LoVo (cell line): ENCODE results near the gene MAP4K4.
A peak's percentile ranks its signal among the peaks of the same experiment; 100 is the strongest.

Experiments
- DNase-seq: peaks from one replicate; pipeline ENCODE4 v3.0.0-alpha.2; 2016; ENCODE audit warnings: low spot score

MAP4K4 gene

DNA sequence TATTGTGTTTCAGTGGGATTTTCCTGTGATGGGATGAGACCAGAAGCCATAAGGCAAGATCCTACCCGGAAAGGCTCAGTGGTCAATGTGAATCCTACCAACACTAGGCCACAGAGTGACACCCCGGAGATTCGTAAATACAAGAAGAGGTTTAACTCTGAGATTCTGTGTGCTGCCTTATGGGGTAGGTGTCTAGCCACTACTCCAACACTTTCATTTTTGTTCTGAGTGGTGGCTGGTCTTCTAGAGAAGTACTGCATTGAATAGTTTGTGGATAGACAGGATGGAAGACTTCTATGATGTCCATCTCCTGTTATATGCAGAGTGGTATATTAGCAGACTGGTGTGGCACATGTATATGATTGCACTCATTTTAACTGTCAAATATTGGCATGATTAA lies 176.6 kb downstream of the MAP4K4 start:
- DNase-seq, result no peak

DNA sequence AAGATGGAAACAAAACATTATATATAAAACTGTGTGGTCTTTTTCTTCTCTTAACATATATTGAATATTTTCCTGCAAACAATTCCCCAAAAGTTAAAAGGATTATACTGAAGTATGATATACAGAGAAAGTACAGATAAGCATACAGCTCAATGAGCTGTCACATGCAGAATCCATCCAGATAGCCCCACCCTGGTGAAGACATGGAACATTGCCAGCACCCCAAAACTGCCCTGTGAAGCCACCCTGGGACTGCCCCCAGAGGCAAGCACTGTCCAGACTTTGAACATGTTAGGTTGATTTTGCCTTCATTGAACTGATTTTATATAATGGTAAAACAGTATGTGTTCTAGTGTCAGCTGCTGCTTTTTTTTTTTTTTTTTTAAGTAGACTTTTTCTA lies 182.0 kb downstream of the MAP4K4 start:
- DNase-seq, result no peak

DNA sequence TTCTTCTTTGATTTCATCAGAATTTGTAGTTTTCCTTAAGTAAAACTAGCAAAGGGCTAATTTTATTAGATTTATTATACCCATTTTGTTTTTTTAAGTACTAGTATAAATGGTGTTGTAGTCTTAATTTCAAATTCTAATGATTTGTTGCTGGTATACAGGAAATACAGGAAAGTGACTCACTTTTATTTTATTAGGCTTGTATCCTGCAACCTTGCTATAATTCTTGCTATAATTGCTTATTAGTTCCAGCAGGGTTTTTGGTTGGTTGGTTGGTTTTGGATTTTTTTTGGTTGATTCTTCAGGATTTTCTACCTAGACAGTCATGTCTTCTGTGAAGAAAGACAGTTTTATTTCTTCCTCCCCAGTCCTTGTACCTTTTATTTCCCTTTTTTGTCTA lies 183.6 kb downstream of the MAP4K4 start:
- no peak for DNase-seq

DNA sequence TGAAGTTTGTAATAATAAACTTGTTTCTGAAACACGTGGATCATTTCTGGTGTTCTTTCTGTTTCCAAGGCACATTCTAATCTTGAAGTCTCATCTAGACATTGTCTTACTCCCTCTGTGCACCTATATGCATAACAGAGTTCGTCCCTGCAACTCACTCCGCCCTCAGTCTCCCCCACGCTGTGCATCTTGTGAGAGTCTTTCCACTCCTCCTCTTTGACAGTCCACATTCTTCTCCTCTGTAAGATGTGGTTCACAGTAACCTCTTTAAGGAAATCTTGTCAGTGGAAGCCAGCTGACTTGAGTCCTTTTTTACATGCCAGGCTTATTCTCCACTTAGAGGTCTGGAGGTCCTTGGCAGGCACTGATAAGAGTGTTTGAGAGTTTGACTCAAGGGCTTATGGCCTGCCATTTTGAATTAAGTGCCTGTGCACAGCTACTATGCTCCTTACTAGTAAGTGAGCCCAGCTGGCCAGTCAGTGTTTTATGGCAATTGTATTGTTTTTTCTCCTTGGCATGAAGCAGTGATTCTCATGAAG lies 185.3 kb downstream of the MAP4K4 start:
- no peak for DNase-seq

DNA sequence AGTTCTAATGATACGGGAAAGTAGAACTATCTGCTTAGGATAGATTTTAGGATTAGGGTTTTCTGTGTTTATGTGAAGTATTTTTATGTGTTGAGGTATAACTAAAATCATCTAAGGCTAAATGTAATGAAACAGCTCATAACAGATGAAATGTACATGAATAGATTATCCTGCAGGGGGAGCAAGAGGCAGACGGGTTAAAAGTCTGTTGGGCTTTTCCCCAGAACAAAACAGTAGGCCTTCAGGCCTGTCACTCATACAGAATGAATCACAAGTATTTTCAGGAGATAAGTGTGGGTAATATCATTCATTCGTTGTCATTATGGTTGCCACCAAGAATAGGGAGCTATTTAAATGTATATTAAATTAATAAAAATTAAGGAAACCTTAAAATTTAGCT lies 186.4 kb downstream of the MAP4K4 start:
- peak; percentile 29 for DNase-seq

GRCh38 chr2:101884423-101884822 lies 186.9 kb downstream of the MAP4K4 start:
- no peak for DNase-seq

DNA sequence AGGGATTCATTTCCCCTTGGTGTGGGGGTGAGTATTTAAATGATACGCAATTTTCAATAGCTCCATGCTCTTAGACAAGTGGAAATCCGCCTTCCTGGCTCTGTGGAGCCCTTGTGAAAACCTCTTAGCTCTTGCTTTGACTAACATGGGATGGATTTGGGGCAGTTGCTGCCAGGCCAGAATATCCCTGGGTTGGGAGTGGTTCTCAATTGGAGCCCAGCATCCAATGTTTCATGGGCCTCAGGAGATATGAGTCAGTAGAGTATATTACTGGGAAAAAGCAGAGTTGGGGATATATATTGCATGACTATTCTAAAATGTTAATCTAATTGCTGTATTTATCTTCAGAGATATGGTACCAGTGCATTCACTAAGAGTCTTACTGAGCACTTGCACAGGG lies 189.8 kb downstream of the MAP4K4 start:
- DNase-seq, result no peak

DNA sequence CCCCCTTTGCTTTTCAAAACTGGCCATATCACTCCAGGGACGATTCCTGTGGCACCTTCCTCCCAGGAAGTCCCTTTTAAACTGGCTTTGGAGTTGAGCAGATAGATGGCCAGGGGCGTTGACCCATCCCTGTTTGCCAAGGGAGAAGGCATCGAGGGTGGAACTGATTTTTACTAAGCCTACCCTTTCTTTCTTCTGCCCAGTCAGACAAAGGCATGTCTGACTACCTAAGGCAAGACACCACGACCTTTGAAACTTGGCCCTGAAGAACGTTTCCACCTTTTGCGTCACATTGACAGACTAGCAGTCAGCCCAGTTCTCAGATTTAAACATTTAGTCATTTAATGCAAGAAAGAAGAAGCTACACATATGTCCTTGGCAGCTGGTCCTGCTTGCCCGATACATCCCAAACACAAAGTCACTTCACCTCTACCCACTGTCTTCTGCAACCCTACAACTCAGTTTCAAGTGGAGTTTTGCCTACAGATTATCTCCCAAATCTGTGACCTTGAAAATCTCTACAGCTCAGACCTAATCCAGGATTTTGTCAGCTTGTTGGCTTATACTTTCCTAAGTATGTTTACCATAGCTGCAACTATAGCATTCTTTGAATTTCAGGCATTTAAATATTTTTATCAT lies 192.1 kb downstream of the MAP4K4 start:
- no peak for DNase-seq

- no peak for DNase-seq
Measured at GRCh38 chr2:101892377-101892776, 194.9 kb downstream of the MAP4K4 start.

DNA sequence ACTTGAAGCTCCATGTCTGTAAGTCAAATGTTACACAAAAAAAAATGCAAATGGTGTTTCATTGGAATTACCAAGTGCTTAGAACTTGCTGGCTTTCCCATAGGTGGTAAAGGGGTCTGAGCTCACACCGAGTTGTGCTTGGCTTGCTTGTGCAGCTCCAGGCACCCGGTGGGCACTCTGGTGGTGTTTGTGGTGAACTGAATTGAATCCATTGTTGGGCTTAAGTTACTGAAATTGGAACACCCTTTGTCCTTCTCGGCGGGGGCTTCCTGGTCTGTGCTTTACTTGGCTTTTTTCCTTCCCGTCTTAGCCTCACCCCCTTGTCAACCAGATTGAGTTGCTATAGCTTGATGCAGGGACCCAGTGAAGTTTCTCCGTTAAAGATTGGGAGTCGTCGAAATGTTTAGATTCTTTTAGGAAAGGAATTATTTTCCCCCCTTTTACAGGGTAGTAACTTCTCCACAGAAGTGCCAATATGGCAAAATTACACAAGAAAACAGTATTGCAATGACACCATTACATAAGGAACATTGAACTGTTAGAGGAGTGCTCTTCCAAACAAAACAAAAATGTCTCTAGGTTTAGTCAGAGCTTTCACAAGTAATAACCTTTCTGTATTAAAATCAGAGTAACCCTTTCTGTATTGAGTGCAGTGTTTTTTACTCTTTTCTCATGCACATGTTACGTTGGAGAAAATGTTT lies 196.3 kb downstream of the MAP4K4 start:
- no peak for DNase-seq

DNA sequence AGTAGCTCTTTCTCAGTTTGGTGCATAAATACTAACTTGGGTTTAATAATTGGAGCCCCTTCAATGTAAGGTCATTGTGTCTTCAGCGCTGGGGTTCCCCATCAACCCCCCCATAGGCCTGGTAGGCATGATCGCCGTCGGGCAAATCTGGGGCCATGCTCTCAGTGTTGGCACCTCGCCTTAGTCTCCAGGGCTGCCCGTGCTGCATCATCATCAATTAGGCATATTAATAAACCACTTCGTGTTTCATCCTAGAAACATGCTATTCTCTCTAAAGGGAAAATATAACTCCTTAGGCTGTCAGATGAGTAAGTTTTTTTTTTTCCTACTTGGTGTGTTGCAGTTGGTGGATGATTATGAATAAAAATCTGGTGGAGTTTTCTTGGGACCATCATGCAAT lies 197.5 kb downstream of the MAP4K4 start:
- no peak for DNase-seq

DNA sequence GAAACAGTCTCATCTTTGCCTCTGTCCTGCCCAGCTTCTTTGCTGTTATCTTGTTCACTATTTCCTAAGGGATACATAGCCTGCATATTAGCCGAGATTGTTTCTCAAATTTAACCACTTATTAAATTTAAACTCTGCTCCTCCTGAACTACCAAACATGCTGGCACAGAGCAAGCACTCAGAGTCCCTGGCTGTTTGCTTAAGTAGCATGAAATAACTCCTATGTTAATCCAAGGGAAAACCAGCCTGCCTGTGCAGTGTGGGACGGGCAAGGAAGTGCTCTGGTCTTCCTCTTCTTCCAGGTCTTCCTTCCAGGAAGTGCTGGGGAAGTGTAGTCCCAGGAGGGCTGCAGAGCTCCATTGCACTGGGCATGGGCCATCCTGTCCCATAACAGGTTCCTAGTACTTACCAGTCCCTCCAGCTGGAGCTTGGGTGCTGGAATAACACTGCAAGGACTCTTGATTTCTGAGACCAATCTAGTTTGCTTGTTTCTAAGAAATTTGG lies 198.4 kb downstream of the MAP4K4 start:
- no peak for DNase-seq

DNA sequence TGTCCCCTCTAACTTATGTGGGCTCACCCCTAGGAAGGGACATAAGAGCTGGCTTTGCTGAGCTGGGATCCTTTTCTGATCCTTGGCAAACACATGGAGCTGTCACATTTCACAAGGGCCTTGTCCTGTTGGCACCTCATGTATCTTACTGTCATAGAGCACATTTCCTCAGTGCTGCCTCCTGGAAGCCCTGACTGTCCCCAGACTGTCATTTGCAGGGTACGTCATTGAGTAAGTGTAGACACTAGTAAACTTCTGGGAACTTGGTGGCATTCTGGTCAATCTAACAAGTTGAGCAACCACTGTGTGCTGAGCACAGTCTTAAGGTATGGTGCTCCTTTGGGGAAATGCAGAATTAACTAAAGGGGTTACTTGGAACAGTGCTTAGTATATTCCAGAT lies 199.8 kb downstream of the MAP4K4 start:
- DNase-seq, result no peak

DNA sequence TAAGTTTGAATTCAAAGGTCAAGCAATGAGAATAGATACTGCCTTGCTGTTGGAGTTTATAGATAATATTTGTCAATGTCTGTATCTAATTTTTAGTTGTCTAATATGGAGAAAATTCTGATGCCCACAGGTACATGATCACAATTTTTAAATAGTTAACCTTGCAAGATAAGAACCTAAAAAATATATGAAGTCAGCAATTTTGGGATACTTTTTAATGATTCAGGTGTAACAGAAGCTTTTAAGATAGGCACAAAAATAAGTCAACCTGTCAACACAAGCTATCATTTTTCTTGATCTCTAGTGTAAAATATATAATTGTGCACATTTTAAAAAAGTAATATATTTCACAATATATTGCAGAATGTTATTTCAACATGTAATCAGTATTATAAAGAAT lies 201.8 kb downstream of the MAP4K4 start:
- no peak for DNase-seq

DNA sequence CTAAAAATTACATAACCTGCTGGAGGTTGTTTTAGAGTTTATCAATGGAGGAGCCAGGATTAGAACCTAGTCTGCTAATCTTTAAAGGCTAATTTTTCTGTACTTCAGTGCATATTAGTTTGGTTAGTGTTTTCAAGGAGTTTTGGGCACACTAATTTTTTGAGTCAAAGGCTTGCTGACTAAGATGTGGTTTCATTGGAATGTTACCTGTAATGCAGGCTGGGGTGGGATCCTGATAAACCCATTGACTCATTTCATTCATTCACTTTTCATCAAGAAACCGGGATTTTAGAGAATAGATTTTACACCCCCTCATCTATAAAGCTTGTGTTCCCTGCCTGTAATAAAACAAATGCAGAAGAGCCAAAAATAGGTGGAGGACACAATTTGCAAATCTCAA lies 202.4 kb downstream of the MAP4K4 start:
- DNase-seq, result no peak

- DNase-seq, result no peak
Measured at GRCh38 chr2:101900375-101900774, 202.9 kb downstream of the MAP4K4 start.

- DNase-seq, result no peak
Measured at GRCh38 chr2:101901241-101901640, 203.7 kb downstream of the MAP4K4 start.

- no peak for DNase-seq
Measured at GRCh38 chr2:101902169-101902568, 204.7 kb downstream of the MAP4K4 start.

- no peak for DNase-seq
Measured at GRCh38 chr2:101904916-101905315, 207.4 kb downstream of the MAP4K4 start.

GRCh38 chr2:101905746-101906336 lies 208.3 kb downstream of the MAP4K4 start:
- no peak for DNase-seq

- DNase-seq, result no peak
Measured at GRCh38 chr2:101909760-101910159, 212.3 kb downstream of the MAP4K4 start.

DNA sequence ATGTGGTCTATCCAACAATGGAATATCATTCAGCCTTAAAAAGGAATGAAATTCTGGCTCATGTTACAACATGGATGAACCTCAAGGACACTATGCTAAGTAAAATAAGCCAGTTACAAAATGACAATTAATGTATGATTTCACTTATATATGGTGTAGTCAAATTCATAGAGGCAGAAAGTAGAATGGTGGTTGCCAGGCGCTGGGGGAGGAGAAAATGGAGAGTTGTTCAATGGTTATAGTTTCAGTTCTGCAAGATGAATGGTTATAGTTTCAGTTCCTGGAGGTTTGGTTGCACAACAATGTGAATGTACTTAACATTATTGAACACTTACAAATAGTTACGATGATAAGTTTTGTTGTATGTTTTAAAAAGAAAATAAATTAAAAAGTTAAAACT lies 215.0 kb downstream of the MAP4K4 start:
- no peak for DNase-seq

DNA sequence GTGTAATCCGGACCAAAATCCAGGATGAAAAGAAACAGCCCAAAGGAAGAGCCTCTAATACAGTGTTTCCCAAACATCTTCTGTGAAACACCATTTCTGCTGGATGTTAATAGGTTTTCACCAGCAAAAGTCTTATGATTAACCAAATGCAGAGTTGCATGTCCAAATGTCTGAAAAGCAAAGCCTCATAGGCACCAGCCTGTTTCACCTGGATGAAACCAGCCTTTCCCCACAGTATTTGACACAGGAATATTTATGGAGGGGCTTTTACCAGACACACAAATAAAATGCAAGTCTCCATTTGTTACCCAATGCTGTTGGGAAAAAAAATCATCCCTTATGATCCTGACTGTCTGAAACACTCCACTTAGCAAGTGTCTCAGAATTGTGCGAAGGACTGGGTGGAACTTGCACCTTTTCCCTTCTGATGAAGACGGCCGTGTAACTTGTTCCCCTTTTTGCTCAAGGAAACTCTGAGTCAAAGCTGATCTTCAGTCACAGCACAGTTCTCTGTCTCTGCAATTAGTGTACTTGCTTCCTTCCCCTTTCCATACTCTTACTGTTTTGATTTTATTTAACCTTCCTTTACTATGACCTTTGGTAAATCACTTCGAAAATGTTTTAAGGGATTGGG lies 223.9 kb downstream of the MAP4K4 start:
- DNase-seq, result no peak
